ENCODE data around the gene ERBIN. TPM values are rescaled to one million over a fixed set of nuclear protein-coding genes. Genes with fewer than 3 reads are reported as not detected.
A peak's percentile ranks its signal among the peaks of the same experiment; 100 is the strongest.
"Not testable (repeated sequence)": the region's sequence is repeated elsewhere in the genome, so short reads cannot be mapped to it uniquely, and the experiment has no call there.

The ERBIN gene
- total RNA-seq, 1 donor from 2014 or later, result 88.5 TPM

- Mint-ChIP-seq H3K4me1 (peaks cover 67% of the 10 kb centered on the region), H3K27ac (peak overlapping the region; percentile 30), H3K4me3 (no peak overlapping the region), H3K9me3 (no peaks in the 10 kb centered on the region), H3K36me3 (ENCODE audit: low read depth) (peaks cover 26% of the 10 kb centered on the region), H3K27me3 (no peaks in the 10 kb centered on the region)
- TF ChIP-seq CTCF (IDR thresholded peaks at IDR 0.05), result no peak
- ATAC-seq (ENCODE audit: low read depth) (no peak), DNase-seq (no peak)
- POLR2A ChIA-PET, result interaction anchor here (1.3 kb wide), 1 partner anchor 45 kb away, joined by 3 read pairs; no protein-coding TSS in a partner anchor
- intact Hi-C loops (cut with micrococcal nuclease), result loop anchor here (1.0 kb wide), 1 partner anchor 8 kb away; no protein-coding TSS in a partner anchor
- CTCF ChIA-PET, result no interaction called here
Observed at GRCh38 chr5:65969539-65970393, 43.4 kb downstream of the ERBIN start.

GRCh38 chr5:65970481-65971367 lies 44.3 kb downstream of the ERBIN start:
- POLR2A ChIA-PET, result interaction anchor here (0.7 to 1.3 kb wide), 2 partner anchors 18 to 46 kb away, joined by 3 read pairs; no protein-coding TSS in a partner anchor
- no peaks in the 10 kb centered on the region for H3K27me3 Mint-ChIP-seq

GRCh38 chr5:65971643-65972042 lies 45.3 kb downstream of the ERBIN start:
- ATAC-seq (ENCODE audit: low read depth) (no peak), DNase-seq (no peak)
- H3K36me3 Mint-ChIP-seq (ENCODE audit: low read depth), result peaks cover 30% of the 10 kb centered on the region
- H3K27ac Mint-ChIP-seq, result no peak overlapping the region
- no peaks in the 10 kb centered on the region for H3K9me3 Mint-ChIP-seq
- H3K4me1 Mint-ChIP-seq, result peaks cover 58% of the 10 kb centered on the region
- no peak for TF ChIP-seq CTCF (IDR thresholded peaks at IDR 0.05)
- no peak overlapping the region for H3K4me3 Mint-ChIP-seq
- H3K27me3 Mint-ChIP-seq, result no peaks in the 10 kb centered on the region
- ChIA-PET CTCF (no interaction called here), POLR2A (interaction anchor here (0.7 kb wide), 1 partner anchor 19 kb away, joined by 3 read pairs; no protein-coding TSS in a partner anchor)
- intact Hi-C loops (cut with micrococcal nuclease), result no loop called here

More at GRCh38 chr5:65970481-65971367, 44.3 kb downstream of the ERBIN start:
- TF ChIP-seq CTCF (IDR thresholded peaks at IDR 0.05), result no peak
- Mint-ChIP-seq H3K4me1 (peaks cover 62% of the 10 kb centered on the region), H3K36me3 (ENCODE audit: low read depth) (peaks cover 29% of the 10 kb centered on the region), H3K27ac (peak overlapping the region; percentile 52), H3K9me3 (no peaks in the 10 kb centered on the region), H3K4me3 (no peak overlapping the region)
- intact Hi-C loops (cut with micrococcal nuclease), result no loop called here
- DNase-seq (no peak), ATAC-seq (ENCODE audit: low read depth) (no peak)
- CTCF ChIA-PET, result no interaction called here

- DNase-seq; CTCF ChIA-PET; H3K9me3 Mint-ChIP-seq; H3K4me3 Mint-ChIP-seq; H3K27me3 Mint-ChIP-seq; ATAC-seq (ENCODE audit: low read depth); H3K27ac Mint-ChIP-seq; intact Hi-C loops (cut with micrococcal nuclease): not testable (repeated sequence)
- Mint-ChIP-seq H3K4me1 (peaks cover 50% of the 10 kb centered on the region), H3K36me3 (ENCODE audit: low read depth) (peaks cover 25% of the 10 kb centered on the region)
- POLR2A ChIA-PET, result interaction anchor here (0.6 kb wide), 1 partner anchor 47 kb away, joined by 3 read pairs; the partner anchor contains the start of gene ERBIN
Observed at GRCh38 chr5:65972896-65973295, 46.5 kb downstream of the ERBIN start.

- ChIA-PET POLR2A (no interaction called here), CTCF (no interaction called here)
- H3K27ac Mint-ChIP-seq, result peak overlapping the region; percentile 9
- H3K4me3 Mint-ChIP-seq, result no peak overlapping the region
- no peaks in the 10 kb centered on the region for H3K27me3 Mint-ChIP-seq
- DNase-seq, result no peak
- TF ChIP-seq CTCF (IDR thresholded peaks at IDR 0.05), result no peak
- H3K4me1 Mint-ChIP-seq, result peaks cover 30% of the 10 kb centered on the region
- intact Hi-C loops (cut with micrococcal nuclease), result no loop called here
- ATAC-seq (ENCODE audit: low read depth), result no peak
- peaks cover 31% of the 10 kb centered on the region for H3K36me3 Mint-ChIP-seq (ENCODE audit: low read depth)
- no peaks in the 10 kb centered on the region for H3K9me3 Mint-ChIP-seq
Observed at GRCh38 chr5:65978251-65978650, 51.9 kb downstream of the ERBIN start.

Measured in activated B cell treated with CpG ODN at 0.5 μM for 24 hours (primary cell).